Globus pallidus (tissue), 1 donor: ENCODE results near the gene SEC22A.

Experiments
- DNase-seq: peaks from one replicate; pipeline ENCODE4 v3.0.0-alpha.2; 2015; ENCODE audit warnings: low spot score

Gene SEC22A

DNA sequence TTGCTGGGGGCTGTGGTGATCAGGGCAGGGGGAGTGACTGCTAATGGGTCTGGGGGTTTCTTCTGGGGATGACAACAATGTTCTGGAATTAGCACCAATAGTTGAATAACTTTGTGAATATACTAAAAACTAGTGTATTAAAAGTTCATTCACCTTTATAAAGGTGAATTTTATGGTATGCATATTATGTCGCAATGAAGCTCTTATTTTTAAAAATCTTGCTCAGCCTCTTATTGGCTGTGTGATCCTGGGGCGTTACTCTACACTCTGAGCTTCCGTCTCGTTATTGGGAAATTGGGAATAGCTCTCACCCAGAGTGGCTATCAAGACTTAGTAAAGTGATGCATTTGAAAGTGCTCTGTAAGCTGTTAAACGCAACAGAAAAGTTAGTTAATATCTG, 105.3 kb downstream of the SEC22A start:
- DNase-seq: no peak

GRCh38 chr3:123310186-123310585, 108.4 kb downstream of the SEC22A start:
- DNase-seq: no peak

GRCh38 chr3:123310741-123311140, 109.0 kb downstream of the SEC22A start:
- DNase-seq: no peak

DNA sequence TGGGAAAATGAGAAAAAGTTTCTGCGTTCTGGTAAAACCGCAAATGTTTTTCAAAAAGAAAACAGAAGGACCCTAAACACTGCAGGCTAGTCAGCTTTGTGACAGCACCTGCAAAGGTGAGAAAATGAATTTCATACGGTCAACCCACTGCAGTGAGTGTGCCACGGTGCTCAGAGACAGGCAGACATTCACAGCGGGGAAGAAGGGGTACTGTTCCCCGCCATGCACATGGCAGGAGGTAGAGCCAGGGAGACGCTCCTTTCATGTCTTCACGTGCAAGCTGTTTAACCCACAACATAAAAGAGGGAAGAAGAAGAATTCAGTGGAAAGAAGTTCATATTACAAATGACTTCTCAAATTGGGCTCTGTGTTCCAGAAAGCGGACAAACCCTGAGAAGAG, 109.5 kb downstream of the SEC22A start:
- no peak for DNase-seq

GRCh38 chr3:123312331-123313265, 110.9 kb downstream of the SEC22A start:
- no peak for DNase-seq

GRCh38 chr3:123313889-123314288, 112.1 kb downstream of the SEC22A start:
- DNase-seq: no peak

DNA sequence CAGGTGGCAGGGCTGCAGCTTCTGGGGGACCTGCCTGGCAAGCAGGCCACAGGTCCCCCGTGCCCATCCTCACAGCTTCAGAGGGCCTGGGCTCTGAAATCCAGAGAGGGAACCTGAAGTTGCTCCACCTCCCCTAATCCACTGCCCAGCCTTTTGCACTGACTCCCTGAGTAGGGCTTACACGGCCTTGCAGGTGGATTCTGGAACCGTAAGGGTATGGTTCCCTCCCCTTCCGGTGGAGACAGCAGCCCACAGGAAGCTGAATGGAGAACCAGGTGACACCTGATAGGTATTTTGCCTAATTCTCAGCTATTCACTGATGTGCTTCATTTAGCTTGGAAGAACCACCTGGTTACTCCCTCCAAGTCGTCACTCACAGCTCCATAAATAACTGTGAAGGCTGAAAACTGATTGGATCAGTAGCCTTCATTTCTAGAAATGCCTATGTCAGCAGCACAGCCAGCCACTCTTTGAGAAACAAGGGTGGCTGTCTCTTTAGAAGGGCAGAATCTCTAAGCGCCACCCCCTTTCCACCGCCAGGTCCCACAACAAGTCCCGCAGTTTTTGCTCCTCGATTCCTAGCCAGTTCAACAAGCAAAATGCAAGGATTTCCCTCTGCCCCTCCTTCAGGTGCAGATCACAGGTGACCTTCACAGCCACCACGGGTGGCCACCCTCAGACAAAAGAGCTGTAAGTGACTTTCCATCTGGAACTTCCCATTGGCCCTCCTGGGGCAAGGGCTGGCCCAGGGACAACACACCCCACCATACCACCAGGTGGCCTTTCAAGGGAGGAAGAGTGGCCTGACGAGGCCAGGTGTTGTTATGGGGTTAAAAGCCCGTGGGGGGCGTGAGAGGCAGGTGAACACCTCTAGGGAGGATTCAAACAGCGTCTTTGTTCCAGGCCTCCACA, 112.9 kb downstream of the SEC22A start:
- no peak for DNase-seq

GRCh38 chr3:123315271-123315595, 113.5 kb downstream of the SEC22A start:
- DNase-seq: no peak

- DNase-seq: no peak
Measured at GRCh38 chr3:123317716-123318115, 116.0 kb downstream of the SEC22A start.

DNA sequence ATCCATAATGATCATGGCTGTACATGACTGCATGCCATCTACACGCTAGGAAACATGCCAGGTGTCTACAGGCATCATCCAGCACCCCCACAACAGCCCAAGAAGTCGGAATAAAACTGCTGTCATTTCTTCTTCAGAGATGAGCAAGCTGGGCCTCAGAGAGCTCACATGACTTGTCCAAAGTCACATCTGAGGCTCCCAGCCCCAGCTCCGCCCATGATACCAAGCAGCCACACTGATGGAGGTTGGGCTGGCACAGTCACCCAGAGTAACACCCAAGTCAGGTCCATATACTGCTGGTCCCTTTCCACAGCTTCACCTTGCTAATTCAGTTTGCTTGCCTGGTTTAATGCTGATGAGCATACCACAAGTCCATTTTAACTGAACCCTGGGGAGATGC, 116.6 kb downstream of the SEC22A start:
- DNase-seq: no peak

DNA sequence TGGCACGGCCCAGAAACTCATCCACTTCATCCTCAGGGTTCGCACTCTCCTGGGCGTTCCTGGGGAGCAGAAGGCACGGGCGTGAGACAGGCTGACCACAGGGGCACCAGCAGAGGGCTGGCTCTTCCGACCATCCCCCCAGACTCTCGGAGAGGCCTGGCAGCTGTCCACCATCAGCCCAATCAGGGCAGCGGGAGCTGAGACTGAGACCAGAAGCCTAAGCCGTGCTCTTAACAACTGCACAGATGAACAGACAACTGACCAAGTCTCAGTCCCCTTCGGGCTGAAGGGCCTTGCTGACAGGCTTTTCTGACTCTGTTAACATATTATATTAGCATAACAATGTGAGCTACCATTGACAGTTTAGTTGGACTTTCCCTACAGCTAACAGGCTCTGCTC, 118.0 kb downstream of the SEC22A start:
- no peak for DNase-seq

GRCh38 chr3:123320221-123320620, 118.5 kb downstream of the SEC22A start:
- no peak for DNase-seq

- DNase-seq: no peak
Measured at GRCh38 chr3:123321806-123322205, 120.1 kb downstream of the SEC22A start.

DNA sequence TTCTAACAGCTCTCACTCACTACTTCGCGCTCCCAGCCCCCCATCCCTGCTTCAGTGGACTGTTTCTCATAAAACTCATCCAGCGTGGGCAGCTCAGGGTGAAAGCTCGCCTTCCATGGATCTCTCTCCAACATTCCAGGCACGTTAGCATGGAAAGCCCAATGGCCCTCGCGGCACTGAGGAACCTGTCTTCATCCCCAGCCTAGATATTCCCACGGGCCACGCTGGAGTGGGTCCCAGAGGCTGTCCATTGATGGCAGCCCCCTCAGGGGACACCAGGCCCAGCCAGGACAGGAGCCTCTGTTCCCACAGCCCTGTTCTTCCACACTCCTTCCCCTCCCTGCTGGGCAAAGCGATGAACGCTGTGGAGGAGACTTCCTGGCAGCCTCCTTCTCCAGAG, 121.1 kb downstream of the SEC22A start:
- DNase-seq: no peak
